Measurements from ENCODE around the gene FAM151A.

FAM151A gene

GRCh38 chr1:54582566-54583306 lies 40.6 kb downstream of the FAM151A start:
- peak overlapping the region; percentile 82 for H3K27ac ChIP-seq
- TF ChIP-seq ZFX (IDR thresholded peaks at IDR 0.05): no peak
- TF ChIP-seq CTCF (conservative IDR thresholded peaks at IDR 0.05): no peak

DNA sequence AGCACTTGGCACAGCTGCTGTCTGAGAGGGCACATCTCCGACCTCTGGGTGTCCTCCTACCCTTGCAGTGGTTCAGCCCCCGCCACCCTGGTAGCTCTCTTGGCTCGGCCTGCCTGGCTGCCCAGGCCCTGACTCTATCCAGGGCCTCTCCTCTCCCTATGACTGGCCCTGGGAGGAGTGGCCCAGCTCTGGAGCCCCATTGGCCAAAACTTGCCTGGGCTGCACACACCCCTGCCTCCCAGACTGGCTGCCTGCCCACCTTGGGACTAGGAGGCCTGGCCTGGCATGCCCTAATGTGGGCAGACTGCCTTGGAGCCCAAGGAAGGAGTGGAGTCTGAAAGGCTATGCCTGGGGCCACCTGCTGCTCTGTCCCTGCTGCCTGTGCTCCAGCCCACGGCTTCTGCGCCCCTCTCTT lies 41.7 kb downstream of the FAM151A start:
- no peak for TF ChIP-seq CTCF (conservative IDR thresholded peaks at IDR 0.05)
- TF ChIP-seq ZFX (IDR thresholded peaks at IDR 0.05): peak; percentile 50; the same call in 1 of the 2 replicates
- H3K27ac ChIP-seq: peak overlapping the region; percentile 82

DNA sequence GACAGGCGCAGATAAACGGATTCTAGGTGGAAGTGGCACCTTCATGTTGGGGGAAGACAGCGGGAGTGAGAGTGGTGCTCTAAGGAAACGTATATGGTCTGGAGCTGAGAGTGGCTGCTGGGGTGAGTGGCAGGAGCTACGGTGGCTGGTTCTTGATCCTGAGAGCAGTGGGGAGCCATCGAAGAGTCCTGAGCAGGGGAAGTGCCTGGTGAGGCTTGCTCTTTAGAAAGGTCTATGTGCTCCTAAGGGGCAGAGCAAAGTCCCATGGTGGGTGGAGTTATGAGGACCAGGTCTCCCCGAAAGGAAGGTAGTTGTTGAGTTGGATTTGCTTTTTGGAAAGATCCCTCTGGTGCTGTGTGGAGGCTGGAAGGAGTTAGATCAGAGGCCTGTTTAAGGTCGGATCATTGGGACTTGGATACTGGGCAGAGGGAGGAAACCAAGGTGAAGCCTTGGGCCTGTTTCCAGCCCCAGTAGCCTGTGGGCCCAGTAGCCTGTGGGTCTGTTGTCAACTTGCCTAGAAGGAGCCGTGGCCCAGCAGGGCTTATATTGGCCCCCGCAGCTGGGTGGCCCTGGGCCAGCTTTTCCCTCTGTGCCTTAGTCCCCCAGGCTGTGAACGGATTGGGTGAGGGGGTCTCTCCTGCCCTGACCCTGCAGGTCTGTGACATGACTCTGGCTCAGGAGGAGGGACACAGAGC lies 42.3 kb downstream of the FAM151A start:
- no peak for TF ChIP-seq CTCF (conservative IDR thresholded peaks at IDR 0.05)
- 0 out of 2 replicates have a peak, but pooled peaks have one; percentile 54 for TF ChIP-seq ZFX (IDR thresholded peaks at IDR 0.05)
- peak overlapping the region; percentile 82 for H3K27ac ChIP-seq

DNA sequence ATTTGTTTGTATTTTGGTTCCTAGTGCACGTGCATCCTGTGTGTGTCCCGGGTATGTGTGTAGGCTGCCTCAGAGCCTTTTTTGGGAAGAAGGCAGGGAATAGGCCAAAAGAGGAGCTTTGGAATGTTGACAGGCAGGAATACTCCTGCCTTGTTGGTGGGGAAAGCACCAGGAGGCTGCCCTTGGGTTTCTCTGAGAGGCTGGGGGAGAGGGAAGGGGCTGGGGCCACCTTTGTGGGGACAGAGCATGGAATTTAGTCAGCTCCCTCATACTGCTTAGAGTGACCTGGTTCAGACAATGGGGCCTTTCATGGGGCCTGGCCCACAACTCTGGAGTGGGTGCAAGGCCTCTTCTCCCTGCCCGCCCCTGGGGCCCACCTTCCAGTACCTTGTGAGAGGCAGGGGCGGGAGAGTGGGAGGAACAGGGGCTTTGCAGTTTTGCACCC lies 44.0 kb downstream of the FAM151A start:
- no peak overlapping the region for H3K27ac ChIP-seq
- no peak for TF ChIP-seq ZFX (IDR thresholded peaks at IDR 0.05)
- TF ChIP-seq CTCF (conservative IDR thresholded peaks at IDR 0.05): no peak

DNA sequence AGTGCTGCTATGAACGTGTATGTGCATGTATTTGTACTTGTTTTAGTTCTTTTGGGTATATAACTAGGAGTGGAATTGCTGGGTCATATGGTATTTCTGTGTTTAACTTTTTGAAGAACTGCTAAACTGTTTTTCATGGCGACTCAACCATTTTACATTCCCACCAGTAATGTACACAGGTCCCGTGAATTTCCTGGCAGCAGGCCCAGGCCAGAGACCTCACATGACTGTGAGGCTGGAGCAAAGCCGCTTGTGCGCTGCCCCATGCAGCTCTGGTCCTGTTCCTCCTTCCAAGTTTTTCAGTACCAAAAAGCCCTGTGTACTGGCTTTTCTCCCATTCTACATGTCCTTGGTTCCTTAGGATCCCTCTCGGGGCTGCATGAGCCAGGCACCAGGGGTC lies 45.7 kb downstream of the FAM151A start:
- TF ChIP-seq CTCF (conservative IDR thresholded peaks at IDR 0.05) (no peak), ZFX (IDR thresholded peaks at IDR 0.05) (no peak)

DNA sequence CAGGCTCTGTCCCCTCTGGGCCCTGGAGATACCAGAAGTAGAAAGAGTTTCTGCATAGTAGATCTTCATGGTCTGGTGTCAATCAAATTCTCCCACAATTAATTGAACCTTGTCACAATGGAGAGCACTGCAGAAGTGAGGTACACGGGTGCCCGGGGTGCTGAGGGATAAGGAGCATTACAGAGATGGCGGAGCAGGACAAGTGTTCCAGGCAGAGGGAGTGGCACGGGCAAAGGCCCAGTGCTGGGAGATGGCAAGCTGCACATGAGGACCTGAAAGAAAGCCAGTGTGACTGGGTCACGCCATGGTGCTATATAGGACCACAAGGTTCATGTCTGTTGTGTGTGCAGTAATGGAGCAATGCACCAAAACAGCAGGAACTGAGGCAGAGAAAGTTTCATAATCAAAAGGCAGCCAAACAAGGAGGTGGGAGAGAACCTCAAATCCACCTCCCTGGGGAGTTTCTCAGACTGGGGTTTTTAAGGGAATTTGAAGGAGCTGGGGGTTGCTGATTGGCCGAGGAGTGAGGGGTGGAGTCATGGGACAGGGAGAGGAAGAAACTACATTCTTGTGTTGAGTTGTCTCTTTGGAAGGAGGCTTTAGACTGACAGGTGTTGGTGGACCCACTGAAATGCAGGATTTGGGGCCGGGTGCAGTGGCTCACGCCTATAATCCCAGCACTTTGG lies 47.6 kb downstream of the FAM151A start:
- TF ChIP-seq CTCF (conservative IDR thresholded peaks at IDR 0.05): no peak
- TF ChIP-seq ZFX (IDR thresholded peaks at IDR 0.05): no peak
- H3K27ac ChIP-seq: no peak overlapping the region

More for the DNA sequence above, 45.7 kb downstream of the FAM151A start:
- 0 out of 2 replicates have a peak overlapping the region, but pooled peaks have one; percentile 1 for H3K27ac ChIP-seq

Measured in C4-2B (cell line).